ENCODE results near the gene APOM.

The APOM gene

GRCh38 chr6:31658158-31658688, 2.5 kb downstream of the APOM start:
- no peak for DNase-seq (ENCODE audit: low spot score)

GRCh38 chr6:31658983-31659648, 3.4 kb downstream of the APOM start:
- DNase-seq (ENCODE audit: low spot score): no peak

GRCh38 chr6:31659649-31660380, 4.1 kb downstream of the APOM start:
- DNase-seq (ENCODE audit: low spot score): peak; percentile 55

- peak; percentile 89 for DNase-seq (ENCODE audit: low spot score)
These were observed 4.9 kb downstream of the APOM start, which contains the start of gene C6orf47 for GRCh38 chr6:31660381-31661261. C6orf47 (minus strand) TSS chr6:31660778; CDS start chr6:31659947, 831 bp downstream.

- DNase-seq (ENCODE audit: low spot score): no peak
These were observed 5.8 kb downstream of the APOM start for GRCh38 chr6:31661262-31662123.

GRCh38 chr6:31662124-31662723, 6.5 kb downstream of the APOM start:
- DNase-seq (ENCODE audit: low spot score): no peak

- peak; percentile 36 for DNase-seq (ENCODE audit: low spot score)
These were observed 7.6 kb downstream of the APOM start for GRCh38 chr6:31663126-31663960.

- peak; percentile 82 for DNase-seq (ENCODE audit: low spot score)
These were observed 8.5 kb downstream of the APOM start for GRCh38 chr6:31663961-31664789.

GRCh38 chr6:31664790-31665500, 9.3 kb downstream of the APOM start, which contains the start of gene GPANK1:
GPANK1 (minus strand) TSS chr6:31664997; CDS start chr6:31664478, 519 bp downstream.
- DNase-seq (ENCODE audit: low spot score): peak; percentile 84

GRCh38 chr6:31665501-31666336, 10.0 kb downstream of the APOM start, which contains the start of gene CSNK2B:
CSNK2B (plus strand) TSS chr6:31666080; CDS start chr6:31666832, 752 bp downstream.
- DNase-seq (ENCODE audit: low spot score): peak; percentile 95

GRCh38 chr6:31666337-31666965, 10.8 kb downstream of the APOM start:
- DNase-seq (ENCODE audit: low spot score): no peak

- DNase-seq (ENCODE audit: low spot score): no peak
These were observed 14.0 kb downstream of the APOM start, which contains the start of gene LY6G5B for GRCh38 chr6:31669676-31670075. LY6G5B (plus strand) TSS chr6:31669976; CDS start chr6:31670951, 975 bp downstream.

GRCh38 chr6:31676322-31676903, 20.7 kb downstream of the APOM start:
- DNase-seq (ENCODE audit: low spot score): no peak

GRCh38 chr6:31676904-31677303, 21.2 kb downstream of the APOM start:
- no peak for DNase-seq (ENCODE audit: low spot score)

GRCh38 chr6:31677955-31678354, 22.3 kb downstream of the APOM start:
- no peak for DNase-seq (ENCODE audit: low spot score)

Measured in AG08396 (cell line).